Hepatocyte (in vitro differentiated cells): ENCODE measurements around the gene GLIS2. TPM values are rescaled to one million over a fixed set of nuclear protein-coding genes. Genes with fewer than 3 reads are reported as not detected.

Experiments
- DNase-seq: peaks from one replicate; pipeline ENCODE4 v3.0.0-alpha.2; 2016; ENCODE audit warnings: low spot score
- H2AFZ ChIP-seq: fragments of 200-600 bp; sonication (generic); 2 replicates; pipeline ENCODE4 v1.6.0; 2016; ENCODE audit warnings: antibody characterized with exemption, mild to moderate bottlenecking
- H3K27ac ChIP-seq: fragments of 200-600 bp; sonication (generic); 2 replicates; pipeline ENCODE4 v1.5.1; 2016; ENCODE audit warnings: mild to moderate bottlenecking
- H3K27me3 ChIP-seq: fragments of 200-600 bp; sonication (generic); 2 replicates; pipeline ENCODE4 v1.6.1; 2016
- H3K36me3 ChIP-seq: fragments of 200-600 bp; sonication (generic); replicated peaks from 2 replicates; pipeline ENCODE4 v1.5.1; 2016; ENCODE audit warnings: low read depth; ENCODE audit not compliant: insufficient read depth
- H3K4me1 ChIP-seq: fragments of 200-600 bp; sonication (generic); 2 replicates; pipeline ENCODE4 v1.5.1; 2016; ENCODE audit warnings: mild to moderate bottlenecking, moderate library complexity; ENCODE audit not compliant: insufficient read depth
- H3K4me2 ChIP-seq: fragments of 200-600 bp; sonication (generic); 2 replicates; pipeline ENCODE4 v1.6.0; 2016
- H3K4me3 ChIP-seq: fragments of 200-600 bp; sonication (generic); 2 replicates; pipeline ENCODE4 v1.5.1; 2016; ENCODE audit warnings: mild to moderate bottlenecking
- H3K79me2 ChIP-seq: fragments of 200-600 bp; sonication (generic); 2 replicates; pipeline ENCODE4 v1.6.0; 2017; ENCODE audit warnings: mild to moderate bottlenecking
- H3K9me2 ChIP-seq: fragments of 200-600 bp; sonication (generic); replicated peaks from 2 replicates; pipeline ENCODE4 v1.6.0; 2017; ENCODE audit warnings: mild to moderate bottlenecking; ENCODE audit not compliant: insufficient read depth
- H3K9me3 ChIP-seq: fragments of 200-600 bp; sonication (generic); 2 replicates; pipeline ENCODE4 v1.5.1; 2016; ENCODE audit warnings: low read depth, mild to moderate bottlenecking
- H4K20me1 ChIP-seq: fragments of 200-600 bp; sonication (generic); 2 replicates; pipeline ENCODE4 v1.6.0; 2016; ENCODE audit warnings: mild to moderate bottlenecking; ENCODE audit not compliant: insufficient read depth, poor library complexity, severe bottlenecking
- EZH2 ChIP-seq: fragments of 200-600 bp; sonication (generic); IDR thresholded peaks from 2 replicates; pipeline ENCODE4 v1.6.1; 2016; ENCODE audit warnings: antibody characterized with exemption, mild to moderate bottlenecking, borderline replicate concordance
- EZH2phosphoT487 ChIP-seq: fragments of 200-600 bp; sonication (generic); IDR thresholded peaks from one replicate; pipeline ENCODE4 v1.6.1; 2018; ENCODE audit warnings: antibody characterized with exemption, mild to moderate bottlenecking, low read depth, moderate library complexity; ENCODE audit not compliant: unreplicated experiment, severe bottlenecking
- WGBS: methylation state at CpG from one replicate; pipeline ENCODE4 v1.1.6; 2016; ENCODE audit warnings: low lambda C conversion rate; ENCODE audit errors: missing lambda C conversion rate; 5-methylcytosine and 5-hydroxymethylcytosine counted together
- polyA plus RNA-seq: library from polyadenylated mRNA; unstranded; fragments of >200 nt; fragmentation: Nextera tagmentation; extraction: Ambion mirVana; gene quantifications from 2 replicates; pipeline ENCODE4 v1.2.1, GENCODE V29; 2016
- total RNA-seq: library from RNA; depleted of rRNA; stranded (reverse); fragments of >200 nt; gene quantifications from 2 replicates; pipeline ENCODE4 v1.2.3, GENCODE V29; 2014
- TF ChIP-seq, protein P1 (sequence below): fragments of 200-600 bp; sonication (generic); IDR thresholded peaks from 2 replicates; pipeline ENCODE4 v1.5.1; 2016; ENCODE audit warnings: antibody characterized with exemption, mild to moderate bottlenecking; ENCODE audit not compliant: poor library complexity

GLIS2 gene
- total and polyA plus RNA-seq, 2 experiments from 2014 or later: 3.6 to 11.3 TPM

DNA sequence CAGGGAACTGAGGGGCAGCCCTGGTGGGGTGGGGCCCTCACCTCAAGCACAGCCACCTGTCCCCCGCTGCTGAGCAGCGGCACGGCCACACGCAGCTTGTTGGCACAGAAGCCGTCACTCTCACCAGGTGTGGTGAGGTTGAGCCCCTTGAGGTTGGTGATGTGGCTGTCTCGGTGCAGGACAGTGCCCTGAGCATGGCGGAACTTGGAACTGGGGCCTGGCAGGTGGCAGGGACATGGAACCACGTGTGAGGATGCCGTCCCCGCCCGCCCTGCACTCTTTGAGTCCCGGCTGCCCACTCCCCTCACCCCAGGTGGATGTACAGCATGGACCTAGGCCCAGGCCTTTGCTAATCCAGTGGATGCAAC is 46.1 kb downstream of the GLIS2 start:
- Histone ChIP-seq H3K9me3 (no peaks in the 10 kb centered on the region), H4K20me1 (no peaks in the 10 kb centered on the region), H3K4me1 (no peaks in the 10 kb centered on the region), H3K4me3 (no peak overlapping the region), H3K27ac (no peak overlapping the region), H3K4me2 (no peak overlapping the region), H3K27me3 (no peaks in the 10 kb centered on the region), H3K9me2 (no peaks in the 10 kb centered on the region), H2AFZ (no peak overlapping the region), H3K79me2 (no peaks in the 10 kb centered on the region), H3K36me3 (no peaks in the 10 kb centered on the region)
- WGBS: 88% methylated on average over 10 of the region's 12 CpGs
- TF ChIP-seq, protein P1, sequence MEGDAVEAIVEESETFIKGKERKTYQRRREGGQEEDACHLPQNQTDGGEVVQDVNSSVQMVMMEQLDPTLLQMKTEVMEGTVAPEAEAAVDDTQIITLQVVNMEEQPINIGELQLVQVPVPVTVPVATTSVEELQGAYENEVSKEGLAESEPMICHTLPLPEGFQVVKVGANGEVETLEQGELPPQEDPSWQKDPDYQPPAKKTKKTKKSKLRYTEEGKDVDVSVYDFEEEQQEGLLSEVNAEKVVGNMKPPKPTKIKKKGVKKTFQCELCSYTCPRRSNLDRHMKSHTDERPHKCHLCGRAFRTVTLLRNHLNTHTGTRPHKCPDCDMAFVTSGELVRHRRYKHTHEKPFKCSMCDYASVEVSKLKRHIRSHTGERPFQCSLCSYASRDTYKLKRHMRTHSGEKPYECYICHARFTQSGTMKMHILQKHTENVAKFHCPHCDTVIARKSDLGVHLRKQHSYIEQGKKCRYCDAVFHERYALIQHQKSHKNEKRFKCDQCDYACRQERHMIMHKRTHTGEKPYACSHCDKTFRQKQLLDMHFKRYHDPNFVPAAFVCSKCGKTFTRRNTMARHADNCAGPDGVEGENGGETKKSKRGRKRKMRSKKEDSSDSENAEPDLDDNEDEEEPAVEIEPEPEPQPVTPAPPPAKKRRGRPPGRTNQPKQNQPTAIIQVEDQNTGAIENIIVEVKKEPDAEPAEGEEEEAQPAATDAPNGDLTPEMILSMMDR: no peak
- TF ChIP-seq EZH2phosphoT487: no peak
- TF ChIP-seq EZH2: no peak
- no peak for DNase-seq

DNA sequence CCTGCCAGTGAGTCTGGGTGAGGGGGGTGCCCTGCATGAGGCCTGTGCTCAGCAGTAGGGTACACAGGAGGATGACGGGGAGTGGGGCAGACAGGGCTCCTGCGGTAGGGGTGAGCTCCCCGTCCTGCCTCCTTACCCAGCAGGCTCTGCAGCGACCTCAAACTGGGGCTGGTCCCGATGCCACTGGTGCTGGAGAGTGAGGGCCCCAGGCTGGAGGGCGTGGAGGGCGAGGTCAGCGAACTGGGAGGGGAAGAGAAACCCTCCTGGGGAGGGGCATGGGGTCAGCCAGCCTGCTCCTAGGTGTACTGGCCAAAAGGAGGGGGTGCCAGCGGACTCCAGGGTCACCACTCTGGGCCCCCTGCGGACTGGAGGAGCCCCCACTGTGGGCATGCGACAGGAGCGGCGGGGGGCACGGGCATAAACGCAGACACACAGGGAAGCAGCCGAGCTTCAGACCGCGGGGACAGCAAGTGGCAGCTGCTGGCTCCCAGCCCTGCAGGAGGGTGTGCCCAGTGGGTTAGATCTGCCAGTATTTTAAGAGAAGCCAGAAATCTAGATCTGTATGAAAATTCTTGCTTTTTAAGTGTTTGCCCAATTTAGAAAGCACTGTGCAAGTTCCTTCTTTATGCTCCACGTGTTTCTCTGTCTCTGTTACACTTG is 46.7 kb downstream of the GLIS2 start:
- TF ChIP-seq, protein P1: no peak
- TF ChIP-seq EZH2: no peak
- no peak for TF ChIP-seq EZH2phosphoT487
- Histone ChIP-seq H4K20me1 (no peaks in the 10 kb centered on the region), H3K27ac (no peak overlapping the region), H3K36me3 (no peaks in the 10 kb centered on the region), H2AFZ (no peak overlapping the region), H3K4me2 (no peak overlapping the region), H3K4me3 (no peak overlapping the region), H3K9me3 (no peaks in the 10 kb centered on the region), H3K4me1 (no peaks in the 10 kb centered on the region), H3K79me2 (no peaks in the 10 kb centered on the region), H3K9me2 (no peaks in the 10 kb centered on the region), H3K27me3 (no peaks in the 10 kb centered on the region)
- WGBS: 97% methylated on average over 18 of the region's 19 CpGs
- DNase-seq: no peak

DNA sequence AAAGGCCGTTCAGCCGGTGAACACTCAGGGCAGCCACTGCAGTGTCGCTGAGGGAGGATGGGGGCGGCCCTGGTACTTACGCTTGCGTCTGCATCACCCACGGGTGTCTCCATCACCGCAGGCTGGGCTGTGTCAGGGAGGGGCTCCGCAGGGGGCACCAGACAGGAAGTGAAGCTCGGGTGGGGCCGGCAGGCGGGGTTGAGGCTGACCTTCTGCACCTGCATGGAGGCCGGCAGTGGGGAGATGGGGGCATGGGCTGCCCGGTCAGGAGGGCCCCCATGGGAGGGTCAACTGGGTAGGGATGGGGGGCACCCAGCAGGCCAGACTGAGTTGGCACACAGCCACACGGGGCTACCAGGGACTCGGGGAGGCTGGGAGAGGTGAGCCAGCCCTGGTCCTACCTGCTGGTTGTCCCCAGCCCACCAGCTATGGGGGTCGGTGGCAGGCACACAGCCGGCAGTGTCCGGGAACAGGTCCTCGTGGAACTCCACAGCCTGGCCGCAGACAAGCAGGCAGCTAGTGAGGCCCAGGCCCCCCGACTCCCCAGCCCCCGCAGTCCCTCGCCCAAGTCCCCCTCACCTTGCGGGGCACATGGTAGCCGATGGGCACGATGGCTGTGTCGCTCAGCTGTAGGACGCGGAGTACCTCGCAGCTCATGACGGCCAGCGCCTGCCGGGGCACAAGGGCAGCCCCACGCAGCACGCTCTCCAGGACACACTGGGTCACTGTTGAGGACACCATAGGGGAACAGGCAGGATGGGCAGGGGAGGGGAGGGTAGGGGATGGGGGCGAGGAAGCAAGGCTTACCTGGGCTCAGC is 48.5 kb downstream of the GLIS2 start:
- no peak overlapping the region for H2AFZ ChIP-seq
- no peaks in the 10 kb centered on the region for H3K27me3 ChIP-seq
- no peaks in the 10 kb centered on the region for H3K9me2 ChIP-seq
- no peaks in the 10 kb centered on the region for H3K9me3 ChIP-seq
- no peaks in the 10 kb centered on the region for H3K79me2 ChIP-seq
- no peaks in the 10 kb centered on the region for H4K20me1 ChIP-seq
- 94% methylated on average over 35 of the region's 37 CpGs for WGBS
- TF ChIP-seq EZH2 (no peak), EZH2phosphoT487 (no peak)
- TF ChIP-seq, protein P1: no peak
- H3K4me2 ChIP-seq: no peak overlapping the region
- no peaks in the 10 kb centered on the region for H3K4me1 ChIP-seq
- no peak overlapping the region for H3K4me3 ChIP-seq
- H3K27ac ChIP-seq: no peak overlapping the region
- no peak for DNase-seq
- H3K36me3 ChIP-seq: no peaks in the 10 kb centered on the region
